NCI-H187 treated with DMSO at 0.1 percent for 48 hours (cell line): ENCODE measurements around the gene TLE4.
"Not testable (repeated sequence)": the region's sequence is repeated elsewhere in the genome, so short reads cannot be mapped to it uniquely, and the experiment has no call there.

Source experiments
- DNase-seq: peaks from one replicate; lab custom pipeline; 2025; lab: John Stamatoyannopoulos, UW

The TLE4 gene

GRCh38 chr9:79741381-79741780 is 169.6 kb downstream of the TLE4 start:
- no peak for DNase-seq

- DNase-seq: no peak
Observed at GRCh38 chr9:79742110-79742721, 170.5 kb downstream of the TLE4 start.

GRCh38 chr9:79744521-79744920 is 172.8 kb downstream of the TLE4 start:
- DNase-seq: no peak

GRCh38 chr9:79745752-79746336 is 174.1 kb downstream of the TLE4 start:
- DNase-seq: no peak

GRCh38 chr9:79751895-79752466 is 180.2 kb downstream of the TLE4 start:
- DNase-seq: not testable (repeated sequence)

GRCh38 chr9:79756414-79756813 is 184.6 kb downstream of the TLE4 start:
- no peak for DNase-seq

- DNase-seq: no peak
Observed at GRCh38 chr9:79757074-79757473, 185.3 kb downstream of the TLE4 start.

GRCh38 chr9:79757881-79758669 is 186.3 kb downstream of the TLE4 start:
- no peak for DNase-seq

- DNase-seq: no peak
Observed at GRCh38 chr9:79759460-79759859, 187.7 kb downstream of the TLE4 start.

GRCh38 chr9:79762070-79762469 is 190.3 kb downstream of the TLE4 start:
- no peak for DNase-seq

GRCh38 chr9:79763671-79764285 is 192.0 kb downstream of the TLE4 start:
- DNase-seq: no peak

- DNase-seq: no peak
Observed at GRCh38 chr9:79764374-79764773, 192.6 kb downstream of the TLE4 start.

- DNase-seq: no peak
Observed at GRCh38 chr9:79765466-79765865, 193.7 kb downstream of the TLE4 start.

GRCh38 chr9:79766091-79766490 is 194.3 kb downstream of the TLE4 start:
- no peak for DNase-seq

GRCh38 chr9:79768194-79768593 is 196.4 kb downstream of the TLE4 start:
- no peak for DNase-seq

- DNase-seq: no peak
Observed at GRCh38 chr9:79769476-79770275, 197.9 kb downstream of the TLE4 start.

- no peak for DNase-seq
Observed at GRCh38 chr9:79774356-79774755, 202.6 kb downstream of the TLE4 start.
